GM12878 (cell line): ENCODE measurements around the gene RAD51B. TPM values are rescaled to one million over a fixed set of nuclear protein-coding genes. Genes with fewer than 3 reads are reported as not detected.

Experiments used
- ATAC-seq: fragments of 200-7000 bp; cut with Tn5 transposase; 3 replicates; pipeline ENCODE4 v1.9.1; 2020; ENCODE audit warnings: mild to moderate bottlenecking, moderate library complexity
- BruUV-seq: library from RNA; stranded (reverse); fragments of 400-500 nt; replicated peaks from 2 replicates; lab custom pipeline; 2021; lab: Mats Ljungman, UMichigan
- CTCF ChIA-PET: fragments of 300-600 bp; sonication (Branson Sonifier 250); formaldehyde crosslinking; extraction: SDS; loops from one replicate; lab custom pipeline; 2021; ENCODE audit warnings: inconsistent platforms; lab: Yijun Ruan, JAX
- POLR2A ChIA-PET: fragments of 350-600 bp; formaldehyde crosslinking; extraction: SDS; loops from one replicate; lab custom pipeline; 2021; ENCODE audit warnings: inconsistent platforms; lab: Charles Lee
- RAD21 ChIA-PET: fragments of 300-600 bp; sonication (Branson Sonifier 250); formaldehyde crosslinking; loops from one replicate; lab custom pipeline; 2023; ENCODE audit warnings: antibody characterized with exemption; ENCODE audit not compliant: unreplicated experiment; lab: Charles Lee
- SMC1A ChIA-PET: fragments of 300-600 bp; sonication (Branson Sonifier 250); formaldehyde crosslinking; loops from one replicate; lab custom pipeline; 2023; ENCODE audit not compliant: unreplicated experiment, uncharacterized antibody; lab: Charles Lee
- DNase-seq: peaks from one replicate; pipeline ENCODE4 v3.0.0-alpha.2; 2011; ENCODE audit warnings: low read depth, low spot score
- FAIRE-seq: peaks from 3 replicates; lab custom pipeline; 2011; peaks lifted over from hg19 to GRCh38; lab: Jason Lieb, UNC
- H2AFZ ChIP-seq: 2 replicates; pipeline ENCODE4 v1.6.0; 2011; ENCODE audit warnings: low read depth, low read length, control low read depth; ENCODE audit not compliant: control insufficient read depth
- H3K27ac ChIP-seq: 2 replicates; pipeline ENCODE4 v1.5.1; 2011; ENCODE audit warnings: control low read depth; ENCODE audit not compliant: control insufficient read depth, insufficient read depth
- H3K27me3 ChIP-seq, 2 experiments: replicated peaks in 1 of 2; 2 replicates each; pipeline versions ENCODE4 v1.6.0 to v1.6.1; 2011; ENCODE audit warnings: low read length in 1 of 2; ENCODE audit not compliant: control insufficient read depth in 2 of 2, insufficient read depth in 2 of 2
- H3K36me3 ChIP-seq, 2 experiments: 2 replicates each; pipeline ENCODE4 v1.5.1; 2011; ENCODE audit warnings: low read length in 1 of 2; ENCODE audit not compliant: control insufficient read depth in 2 of 2, insufficient read depth in 2 of 2
- H3K4me1 ChIP-seq: 2 replicates; pipeline ENCODE4 v1.6.1; 2011; ENCODE audit warnings: mild to moderate bottlenecking, low read length, moderate library complexity, mixed read lengths; ENCODE audit not compliant: control insufficient read depth, insufficient read depth
- H3K4me2 ChIP-seq: 2 replicates; pipeline ENCODE4 v1.6.0; 2011; ENCODE audit warnings: control low read depth; ENCODE audit not compliant: control insufficient read depth, insufficient read depth
- H3K4me3 ChIP-seq: fragments of 200-600 bp; sonication (generic); 2 replicates; pipeline ENCODE4 v1.5.1; 2016
- H3K79me2 ChIP-seq: 2 replicates; pipeline ENCODE4 v1.6.0; 2011; ENCODE audit warnings: low read length; ENCODE audit not compliant: control insufficient read depth, insufficient read depth
- H3K9ac ChIP-seq: 2 replicates; pipeline ENCODE4 v1.8.0; 2011; ENCODE audit warnings: low read length, control low read depth, mixed read lengths; ENCODE audit not compliant: control insufficient read depth, insufficient read depth
- H3K9me3 ChIP-seq: replicated peaks from 3 replicates; pipeline ENCODE4 v1.5.1; 2011; ENCODE audit warnings: mild to moderate bottlenecking, low read length; ENCODE audit not compliant: control insufficient read depth, insufficient read depth
- H4K20me1 ChIP-seq: 2 replicates; pipeline ENCODE4 v1.6.0; 2011; ENCODE audit not compliant: control insufficient read depth, insufficient read depth
- ATF2 ChIP-seq: IDR thresholded peaks from 2 replicates; pipeline ENCODE4 v1.6.1; 2012; ENCODE audit warnings: low read length, inconsistent platforms
- ATF3 ChIP-seq: IDR thresholded peaks from 2 replicates; pipeline ENCODE4 v1.6.1; 2011; ENCODE audit warnings: low read depth, mild to moderate bottlenecking, low read length, moderate library complexity, borderline replicate concordance; ENCODE audit errors: extremely low read depth
- DPF2 ChIP-seq: fragments of 450-650 bp; IDR thresholded peaks from 2 replicates; pipeline ENCODE4 v1.6.1; 2017; ENCODE audit warnings: mild to moderate bottlenecking
- EED ChIP-seq: sonication (generic); IDR thresholded peaks from 2 replicates; pipeline ENCODE4 v1.6.1; 2016; ENCODE audit warnings: antibody characterized with exemption, low read depth
- FOS ChIP-seq: IDR thresholded peaks from 3 replicates; pipeline ENCODE4 v1.6.1; 2011; ENCODE audit warnings: borderline replicate concordance; ENCODE audit not compliant: insufficient read length; ENCODE audit errors: extremely low read depth
- NFXL1 ChIP-seq: fragments of 450-650 bp; IDR thresholded peaks from 2 replicates; pipeline ENCODE4 v1.6.1; 2017; ENCODE audit warnings: antibody characterized with exemption, mild to moderate bottlenecking, borderline replicate concordance
- NR2F1 ChIP-seq: fragments of 450-650 bp; conservative IDR thresholded peaks from 2 replicates; pipeline ENCODE4 v1.6.1; 2017; ENCODE audit warnings: mild to moderate bottlenecking
- SIN3A ChIP-seq: IDR thresholded peaks from 2 replicates; pipeline ENCODE4 v1.6.1; 2012; ENCODE audit warnings: low read depth, low read length, improper control_type of control experiment
- SKIL ChIP-seq: fragments of 450-650 bp; IDR thresholded peaks from 2 replicates; pipeline ENCODE4 v1.6.1; 2017; ENCODE audit warnings: mild to moderate bottlenecking, low read depth, inconsistent platforms; ENCODE audit not compliant: poor library complexity, severe bottlenecking
- SP1 ChIP-seq: IDR thresholded peaks from one replicate; pipeline ENCODE4 v1.6.1; 2011; ENCODE audit warnings: low read depth, low read length
- YBX1 ChIP-seq: fragments of 450-650 bp; IDR thresholded peaks from 2 replicates; pipeline ENCODE4 v1.6.1; 2016; ENCODE audit warnings: antibody characterized with exemption
- ZNF274 ChIP-seq: IDR thresholded peaks from one replicate; pipeline ENCODE4 v1.8.0; 2011; ENCODE audit not compliant: insufficient read length, insufficient read depth
- ZNF592 ChIP-seq: fragments of 450-650 bp; IDR thresholded peaks from 2 replicates; pipeline ENCODE4 v1.6.1; 2017; ENCODE audit warnings: mild to moderate bottlenecking, moderate library complexity
- WGBS: methylation state at CpG from one replicate; pipeline ENCODE4 v1.1.6; 2016; ENCODE audit warnings: low lambda C conversion rate; ENCODE audit not compliant: insufficient replicate concordance, insufficient coverage; ENCODE audit errors: missing lambda C conversion rate; 5-methylcytosine and 5-hydroxymethylcytosine counted together
- in situ Hi-C: fragments of 300-500 bp; cut with MboI; formaldehyde crosslinking; loops from 9 replicates; pipeline ENCODE4 v1.14.3; 2018; ENCODE audit warnings: mixed read lengths
- intact Hi-C: fragments of 100-400 bp; cut with micrococcal nuclease; formaldehyde crosslinking; loops from one replicate; pipeline ENCODE4 v1.14.2; 2022; ENCODE audit not compliant: unreplicated experiment
- polyA plus RNA-seq, 11 experiments: library from polyadenylated mRNA; depleted of rRNA in 4 of 11; unstranded in 6 of 11; stranded (reverse) in 5 of 11; fragments of >200 nt; fragmentation: Nextera tagmentation in 4 of 11; fragmentation: Illumina TruSeq in 1 of 11; extraction: Ambion mirVana in 4 of 11; extraction: Trizol in 1 of 11; gene quantifications; 1 replicate in 1 of 11; 2 replicates in 10 of 11; pipeline versions ENCODE4 v1.2.1 to v1.2.3, GENCODE V29; 2011 to 2016; ENCODE audit warnings: inconsistent platforms in 2 of 11, missing spikeins in 2 of 11, low read depth in 1 of 11
- total RNA-seq, 4 experiments: library from RNA; depleted of rRNA in 3 of 4; stranded (reverse); fragments of >200 nt in 3 of 4; fragmentation: Illumina TruSeq in 1 of 4; extraction: Trizol in 1 of 4; gene quantifications; 2 replicates each; pipeline versions ENCODE4 v1.2.1 to v1.2.3, GENCODE V29; 2013 to 2021

RAD51B gene
- total and polyA plus RNA-seq, 10 of the 15 experiments (the other 5 are each of a cell fraction or from before 2014, with no cell fraction given): 9.8 to 26.8 (median 21.3) TPM

GRCh38 chr14:68610251-68610793 lies 790.7 kb downstream of the RAD51B start:
- Histone ChIP-seq H3K27ac (no peak overlapping the region), H3K4me3 (no peak overlapping the region), H3K4me1 (no peaks in the 10 kb centered on the region), H3K36me3 (no peaks in the 10 kb centered on the region), H3K79me2 (no peaks in the 10 kb centered on the region), H3K9me3 (peaks cover 6% of the 10 kb centered on the region; the same call in 2 of the 3 replicates), H4K20me1 (no peaks in the 10 kb centered on the region), H3K9ac (no peak overlapping the region), H2AFZ (no peak overlapping the region), H3K27me3 (no peaks in the 10 kb centered on the region), H3K4me2 (no peak overlapping the region)
- POLR2A ChIA-PET: interaction anchor here (0.6 kb wide), 1 partner anchor 404 kb away, joined by 3 read pairs; no protein-coding TSS in a partner anchor
- RAD21 ChIA-PET: interaction anchor here (0.7 kb wide), 1 partner anchor 117 kb away, joined by 5 read pairs; no protein-coding TSS in a partner anchor
- CTCF ChIA-PET: no interaction called here
- SMC1A ChIA-PET: interaction anchor here (2.7 kb wide), 1 partner anchor 16 kb away, joined by 9 read pairs; no protein-coding TSS in a partner anchor
- TF ChIP-seq ZNF274 (no peak), SIN3A (no peak), SKIL (no peak), ATF3 (no peak), ATF2 (no peak), EED (no peak), SP1 (no peak), YBX1 (no peak), DPF2 (no peak), ZNF592 (no peak), NFXL1 (no peak), NR2F1 (no peak), FOS (no peak)
- intact Hi-C loops (no loop called here), in situ Hi-C loops (no loop called here)
- no peak for ATAC-seq
- DNase-seq: no peak
- FAIRE-seq: no peak
- no TSS peak for BruUV-seq
- 52% methylated on average over 8 of the region's 8 CpGs for WGBS
